ENCODE results near the gene HLA-E.
"Not testable (repeated sequence)": the region's sequence is repeated elsewhere in the genome, so short reads cannot be mapped to it uniquely, and the experiment has no call there.

The HLA-E gene

GRCh38 chr6:30511169-30511546 is 21.8 kb downstream of the HLA-E start:
- peak overlapping the region; percentile 50 for H3K4me3 Mint-ChIP-seq
- no peaks in the 10 kb centered on the region for H3K27me3 Mint-ChIP-seq
- H3K27ac Mint-ChIP-seq: peak overlapping the region; percentile 86
- peaks cover 4% of the 10 kb centered on the region for H3K36me3 Mint-ChIP-seq (ENCODE audit: low read depth)
- peaks cover 85% of the 10 kb centered on the region for H3K4me1 Mint-ChIP-seq (ENCODE audit: low read depth)
- no peaks in the 10 kb centered on the region for H3K9me3 Mint-ChIP-seq

GRCh38 chr6:30513451-30513850 is 24.1 kb downstream of the HLA-E start:
- peaks cover 7% of the 10 kb centered on the region for H3K36me3 Mint-ChIP-seq (ENCODE audit: low read depth)
- H3K9me3 Mint-ChIP-seq: no peaks in the 10 kb centered on the region
- no peak overlapping the region for H3K4me3 Mint-ChIP-seq
- peaks cover 79% of the 10 kb centered on the region for H3K4me1 Mint-ChIP-seq (ENCODE audit: low read depth)
- no peak overlapping the region for H3K27ac Mint-ChIP-seq
- H3K27me3 Mint-ChIP-seq: no peaks in the 10 kb centered on the region

GRCh38 chr6:30515106-30515505 is 25.8 kb downstream of the HLA-E start:
- H3K27ac Mint-ChIP-seq: peak overlapping the region; percentile 94
- no peaks in the 10 kb centered on the region for H3K27me3 Mint-ChIP-seq
- no peaks in the 10 kb centered on the region for H3K9me3 Mint-ChIP-seq
- H3K36me3 Mint-ChIP-seq (ENCODE audit: low read depth): peaks cover 19% of the 10 kb centered on the region
- H3K4me3 Mint-ChIP-seq: peak overlapping the region; percentile 86
- peaks cover 77% of the 10 kb centered on the region for H3K4me1 Mint-ChIP-seq (ENCODE audit: low read depth)

GRCh38 chr6:30515944-30516753 is 26.8 kb downstream of the HLA-E start:
- peaks cover 25% of the 10 kb centered on the region for H3K36me3 Mint-ChIP-seq (ENCODE audit: low read depth)
- peaks cover 71% of the 10 kb centered on the region for H3K4me1 Mint-ChIP-seq (ENCODE audit: low read depth)
- no peaks in the 10 kb centered on the region for H3K27me3 Mint-ChIP-seq
- H3K4me3 Mint-ChIP-seq: peak overlapping the region; percentile 86
- H3K9me3 Mint-ChIP-seq: no peaks in the 10 kb centered on the region
- H3K27ac Mint-ChIP-seq: peak overlapping the region; percentile 94

GRCh38 chr6:30516754-30517076 is 27.4 kb downstream of the HLA-E start:
- Mint-ChIP-seq H3K4me3 (peak overlapping the region; percentile 86), H3K4me1 (ENCODE audit: low read depth) (peaks cover 71% of the 10 kb centered on the region), H3K27ac (peak overlapping the region; percentile 94), H3K36me3 (ENCODE audit: low read depth) (peaks cover 25% of the 10 kb centered on the region)
- H3K27me3 Mint-ChIP-seq, H3K9me3 Mint-ChIP-seq: not testable (repeated sequence)

DNA sequence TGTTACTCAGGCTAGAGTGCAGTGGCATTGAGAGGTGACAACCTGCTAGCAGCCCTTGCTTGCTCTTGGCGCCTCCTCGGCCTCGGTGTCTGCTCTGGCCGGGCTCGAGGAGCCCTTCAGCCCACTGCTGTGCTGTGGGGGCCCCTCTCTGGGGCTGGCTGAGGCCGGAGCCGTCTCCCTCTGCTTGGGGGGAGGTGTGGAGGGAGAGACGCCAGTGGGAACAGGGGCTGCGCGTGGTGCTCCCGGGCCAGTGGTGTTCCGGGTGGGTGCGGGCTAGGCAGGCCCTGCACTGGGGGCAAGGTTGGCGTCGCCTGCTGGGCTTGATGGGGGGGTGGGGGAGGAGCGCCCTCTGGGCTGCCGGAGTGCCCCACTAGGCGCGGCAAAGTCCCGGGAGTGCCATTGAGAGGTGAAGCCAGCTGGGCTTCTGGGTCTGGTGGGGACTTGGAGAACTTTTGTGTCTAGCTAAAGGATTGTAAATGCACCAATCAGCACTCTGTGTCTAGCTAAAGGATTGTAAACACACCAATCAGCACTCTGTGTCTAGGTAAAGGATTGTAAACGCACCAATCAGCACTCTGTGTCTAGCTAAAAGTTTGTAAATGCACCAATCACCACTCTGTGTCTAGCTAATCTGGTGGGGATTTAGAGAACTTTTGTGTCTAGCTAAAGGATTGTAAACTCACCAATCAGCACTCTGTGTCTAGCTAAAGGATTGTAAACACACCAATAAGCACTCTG is 28.6 kb downstream of the HLA-E start:
- H3K27ac Mint-ChIP-seq: peak overlapping the region; percentile 75
- peaks cover 71% of the 10 kb centered on the region for H3K4me1 Mint-ChIP-seq (ENCODE audit: low read depth)
- H3K9me3 Mint-ChIP-seq: peaks cover 10% of the 10 kb centered on the region
- H3K27me3 Mint-ChIP-seq: not testable (repeated sequence)
- H3K4me3 Mint-ChIP-seq: peak overlapping the region; percentile 32
- peaks cover 34% of the 10 kb centered on the region for H3K36me3 Mint-ChIP-seq (ENCODE audit: low read depth)

DNA sequence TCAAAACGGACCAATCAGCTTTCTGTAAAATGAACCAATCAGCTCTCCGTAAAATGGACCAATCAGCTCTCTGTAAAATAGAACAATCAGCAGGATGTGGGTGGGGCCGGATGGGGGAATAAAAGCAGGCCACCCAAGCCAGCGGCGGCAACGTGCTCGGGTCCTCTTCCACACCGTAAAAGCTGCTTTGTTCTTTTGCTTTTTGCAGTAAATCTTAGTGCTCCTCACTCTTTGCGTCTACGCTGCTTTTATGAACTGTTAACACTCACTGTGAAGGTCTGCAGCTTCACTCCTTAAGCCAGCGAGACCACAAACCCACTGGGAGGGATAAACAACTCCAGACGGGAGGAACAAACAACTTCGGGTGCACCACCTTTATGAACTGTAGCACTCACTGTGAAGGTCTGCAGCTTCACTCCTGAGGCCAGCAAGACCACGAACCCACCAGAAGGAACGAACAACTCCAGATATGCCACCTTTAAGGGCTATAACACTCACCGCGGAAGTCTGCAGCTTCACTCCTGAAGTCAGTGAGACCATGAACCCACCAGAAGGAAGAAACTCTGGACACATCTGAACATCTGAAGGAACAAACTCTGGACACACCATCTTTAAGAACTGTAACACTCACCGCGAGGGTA is 29.3 kb downstream of the HLA-E start:
- Mint-ChIP-seq H3K4me3 (peak overlapping the region; percentile 32), H3K36me3 (ENCODE audit: low read depth) (peaks cover 41% of the 10 kb centered on the region), H3K9me3 (peaks cover 15% of the 10 kb centered on the region), H3K4me1 (ENCODE audit: low read depth) (peaks cover 75% of the 10 kb centered on the region), H3K27ac (peak overlapping the region; percentile 75)
- H3K27me3 Mint-ChIP-seq: not testable (repeated sequence)

DNA sequence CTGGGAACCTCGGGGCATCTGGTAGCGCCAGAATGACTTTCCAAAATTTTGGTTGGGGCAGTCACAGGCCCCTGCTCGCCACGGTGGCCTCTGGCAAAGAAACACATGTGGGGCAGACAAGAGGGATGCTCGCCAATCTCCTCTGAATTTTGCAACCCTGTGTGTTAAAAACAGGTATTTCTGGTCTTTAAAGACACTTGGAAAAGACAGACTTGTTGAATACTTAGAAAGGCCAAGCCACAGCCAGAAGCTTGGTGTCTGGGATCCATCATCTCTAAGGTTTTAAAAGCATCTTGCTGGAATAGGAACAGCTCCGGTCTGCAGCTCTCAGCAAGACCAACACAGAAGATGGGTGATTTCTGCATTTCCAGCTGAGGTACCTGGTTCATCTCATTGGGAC is 31.2 kb downstream of the HLA-E start:
- no peak overlapping the region for H3K4me3 Mint-ChIP-seq
- H3K27me3 Mint-ChIP-seq: no peaks in the 10 kb centered on the region
- H3K36me3 Mint-ChIP-seq (ENCODE audit: low read depth): peaks cover 55% of the 10 kb centered on the region
- no peak overlapping the region for H3K27ac Mint-ChIP-seq
- peaks cover 31% of the 10 kb centered on the region for H3K9me3 Mint-ChIP-seq
- H3K4me1 Mint-ChIP-seq (ENCODE audit: low read depth): peaks cover 74% of the 10 kb centered on the region

GRCh38 chr6:30521082-30521481 is 31.8 kb downstream of the HLA-E start:
- Mint-ChIP-seq H3K9me3 (peaks cover 31% of the 10 kb centered on the region), H3K4me1 (ENCODE audit: low read depth) (peaks cover 74% of the 10 kb centered on the region), H3K36me3 (ENCODE audit: low read depth) (peaks cover 57% of the 10 kb centered on the region)
- not testable (repeated sequence) for H3K27ac Mint-ChIP-seq, H3K4me3 Mint-ChIP-seq, H3K27me3 Mint-ChIP-seq

GRCh38 chr6:30521952-30522351 is 32.6 kb downstream of the HLA-E start:
- H3K4me1 Mint-ChIP-seq (ENCODE audit: low read depth): peaks cover 75% of the 10 kb centered on the region
- H3K36me3 Mint-ChIP-seq (ENCODE audit: low read depth): peaks cover 61% of the 10 kb centered on the region
- H3K9me3 Mint-ChIP-seq: peaks cover 31% of the 10 kb centered on the region
- not testable (repeated sequence) for H3K27me3 Mint-ChIP-seq
- H3K4me3 Mint-ChIP-seq: peak overlapping the region; percentile 10
- peak overlapping the region; percentile 89 for H3K27ac Mint-ChIP-seq

DNA sequence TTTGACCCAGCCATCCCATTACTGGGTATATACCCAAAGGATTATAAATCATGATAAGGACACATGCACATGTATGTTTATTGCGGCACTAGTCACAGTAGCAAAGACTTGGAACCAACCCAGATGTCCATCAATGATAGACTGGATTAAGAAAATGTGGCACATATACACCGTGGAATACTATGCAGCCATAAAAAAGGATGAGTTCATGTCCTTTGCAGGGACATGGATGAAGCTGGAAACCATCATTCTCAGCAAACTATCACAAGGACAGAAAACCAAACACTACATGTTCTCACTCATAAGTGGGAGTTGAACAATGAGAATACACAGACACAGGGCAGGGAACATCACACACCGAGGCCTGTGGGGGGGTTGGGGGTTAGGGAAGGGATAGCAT is 37.1 kb downstream of the HLA-E start:
- not testable (repeated sequence) for H3K27me3 Mint-ChIP-seq
- Mint-ChIP-seq H3K36me3 (ENCODE audit: low read depth) (peaks cover 47% of the 10 kb centered on the region), H3K9me3 (peaks cover 31% of the 10 kb centered on the region), H3K27ac (peak overlapping the region; percentile 72), H3K4me1 (ENCODE audit: low read depth) (peaks cover 91% of the 10 kb centered on the region), H3K4me3 (peak overlapping the region; percentile 42)

GRCh38 chr6:30529349-30529875 is 40.1 kb downstream of the HLA-E start:
- not testable (repeated sequence) for H3K27me3 Mint-ChIP-seq, H3K9me3 Mint-ChIP-seq
- peak overlapping the region; percentile 99 for H3K27ac Mint-ChIP-seq
- peak overlapping the region; percentile 71 for H3K4me3 Mint-ChIP-seq
- H3K36me3 Mint-ChIP-seq (ENCODE audit: low read depth): peaks cover 24% of the 10 kb centered on the region
- peaks cover 83% of the 10 kb centered on the region for H3K4me1 Mint-ChIP-seq (ENCODE audit: low read depth)

GRCh38 chr6:30530014-30530413 is 40.7 kb downstream of the HLA-E start:
- no peaks in the 10 kb centered on the region for H3K27me3 Mint-ChIP-seq

DNA sequence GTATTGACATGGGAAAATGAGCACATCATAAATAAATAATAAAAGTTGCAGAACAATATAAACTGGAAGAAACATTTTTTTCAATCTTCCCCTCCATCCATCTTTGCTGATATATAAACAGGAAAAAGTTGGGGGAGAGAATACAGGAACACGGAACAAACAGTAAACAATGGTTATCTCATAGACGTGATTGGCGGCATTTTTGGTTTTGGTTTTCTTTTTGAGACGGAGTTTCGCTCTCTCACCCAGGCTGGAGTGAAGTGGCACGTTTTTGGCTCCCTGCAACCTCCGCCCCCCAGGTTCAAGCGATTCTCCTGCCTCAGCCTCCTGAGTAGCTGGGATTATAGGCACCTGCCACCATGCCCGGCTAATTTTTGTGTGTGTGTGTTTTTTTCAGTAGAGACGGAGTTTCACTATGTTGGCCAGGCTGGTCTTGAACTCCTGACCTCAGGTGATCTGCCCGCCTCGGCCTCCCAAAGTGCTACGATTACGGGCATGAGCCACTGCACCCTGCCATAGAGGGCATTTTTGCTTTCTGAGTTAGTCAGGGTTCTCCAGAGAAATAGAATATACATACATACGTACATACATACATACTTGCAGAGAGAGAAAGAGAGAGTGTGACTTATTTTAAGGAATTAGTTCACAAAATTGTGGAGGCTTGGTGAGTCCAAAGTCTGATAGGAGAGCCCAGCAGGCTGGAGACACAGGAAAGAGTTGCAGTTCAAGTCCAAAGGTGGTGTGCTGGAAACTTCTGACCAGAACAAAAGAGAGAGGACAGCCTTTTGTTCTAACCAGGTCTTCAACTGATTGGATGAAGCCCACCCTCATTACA is 44.4 kb downstream of the HLA-E start:
- H3K36me3 Mint-ChIP-seq (ENCODE audit: low read depth): peaks cover 4% of the 10 kb centered on the region
- H3K4me3 Mint-ChIP-seq: no peak overlapping the region
- H3K4me1 Mint-ChIP-seq (ENCODE audit: low read depth): peaks cover 46% of the 10 kb centered on the region
- peak overlapping the region; percentile 15 for H3K27ac Mint-ChIP-seq
- no peaks in the 10 kb centered on the region for H3K27me3 Mint-ChIP-seq
- H3K9me3 Mint-ChIP-seq: no peaks in the 10 kb centered on the region

More at GRCh38 chr6:30530014-30530413, 40.7 kb downstream of the HLA-E start:
- H3K4me3 Mint-ChIP-seq: peak overlapping the region; percentile 71
- peaks cover 77% of the 10 kb centered on the region for H3K4me1 Mint-ChIP-seq (ENCODE audit: low read depth)
- H3K9me3 Mint-ChIP-seq: peaks cover 2% of the 10 kb centered on the region
- H3K36me3 Mint-ChIP-seq (ENCODE audit: low read depth): peaks cover 18% of the 10 kb centered on the region
- peak overlapping the region; percentile 99 for H3K27ac Mint-ChIP-seq

Measured in stimulated activated naive CD8-positive, alpha-beta T cell treated with anti-CD3 and anti-CD28 coated beads, Interleukin-15, Interleukin-2, amounts not matched to agents 100 ng/mL and 50 ng/mL, for 24 hours (primary cell).